Umbilical cord (tissue), 2 donors: ENCODE results near the gene ZFP92. TPM values are rescaled to one million over a fixed set of nuclear protein-coding genes. Genes with fewer than 3 reads are reported as not detected.
"Not testable (repeated sequence)": the region's sequence is repeated elsewhere in the genome, so short reads cannot be mapped to it uniquely, and the experiment has no call there.

Experiments
- DNase-seq: peaks from one replicate; pipeline ENCODE4 v3.0.0-alpha.2; 2015; ENCODE audit warnings: low spot score
- total RNA-seq: library from RNA; depleted of rRNA; stranded (reverse); fragments of >200 nt; gene quantifications from one replicate; pipeline ENCODE4 v1.2.3, GENCODE V29; 2014; ENCODE audit warnings: low replicate concordance; ENCODE audit not compliant: insufficient read depth

ZFP92 gene, protein sequence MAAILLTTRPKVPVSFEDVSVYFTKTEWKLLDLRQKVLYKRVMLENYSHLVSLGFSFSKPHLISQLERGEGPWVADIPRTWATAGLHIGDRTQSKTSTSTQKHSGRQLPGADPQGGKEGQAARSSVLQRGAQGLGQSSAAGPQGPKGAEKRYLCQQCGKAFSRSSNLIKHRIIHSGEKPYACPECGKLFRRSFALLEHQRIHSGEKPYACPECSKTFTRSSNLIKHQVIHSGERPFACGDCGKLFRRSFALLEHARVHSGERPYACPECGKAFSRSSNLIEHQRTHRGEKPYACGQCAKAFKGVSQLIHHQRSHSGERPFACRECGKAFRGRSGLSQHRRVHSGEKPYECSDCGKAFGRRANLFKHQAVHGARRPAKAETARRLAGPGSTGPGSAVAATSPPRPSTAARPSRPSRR
- 5.1 TPM for total RNA-seq

DNA sequence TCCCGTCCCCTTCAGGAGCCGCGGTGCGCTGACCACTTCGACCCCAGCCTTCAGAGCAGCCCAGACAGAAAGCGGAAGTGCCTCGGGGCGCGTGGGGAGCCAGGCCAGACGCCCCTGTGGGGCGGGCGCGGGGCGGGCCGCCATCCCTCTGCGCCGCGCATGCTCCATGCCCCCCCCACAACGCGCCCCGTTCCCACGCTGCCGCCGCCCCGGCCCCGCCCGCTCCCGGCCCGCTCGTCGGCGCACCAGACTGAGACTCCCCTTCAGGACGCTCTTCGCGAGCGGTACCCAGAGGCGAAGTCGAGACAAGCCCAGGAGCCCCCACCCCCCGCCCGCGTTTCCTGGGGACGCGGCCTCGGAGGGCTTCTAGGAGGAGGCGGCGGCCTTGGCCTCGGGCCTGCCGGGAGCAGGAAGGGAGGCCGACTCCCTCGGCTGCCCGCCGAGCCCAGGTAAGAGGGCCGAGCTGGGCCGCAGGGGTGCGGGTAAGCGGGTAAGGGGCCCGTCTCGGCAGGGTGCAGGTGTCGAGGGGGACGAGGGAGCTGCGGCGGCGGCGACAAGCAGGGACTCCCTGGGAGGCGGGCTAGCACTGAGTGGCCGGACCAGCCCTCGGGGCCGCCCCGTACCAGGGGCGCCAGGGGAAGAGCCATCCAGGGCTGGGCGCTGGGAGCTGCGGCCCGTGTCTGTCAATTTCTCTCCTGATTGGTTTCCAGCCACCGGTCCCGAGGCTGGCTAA, at the start of gene ZFP92:
ZFP92 (plus strand) TSS at position 218 of the 733 bp plus-strand sequence. CDS start 6,851 bp downstream, outside the sequence.
- DNase-seq = peak; percentile 40

DNA sequence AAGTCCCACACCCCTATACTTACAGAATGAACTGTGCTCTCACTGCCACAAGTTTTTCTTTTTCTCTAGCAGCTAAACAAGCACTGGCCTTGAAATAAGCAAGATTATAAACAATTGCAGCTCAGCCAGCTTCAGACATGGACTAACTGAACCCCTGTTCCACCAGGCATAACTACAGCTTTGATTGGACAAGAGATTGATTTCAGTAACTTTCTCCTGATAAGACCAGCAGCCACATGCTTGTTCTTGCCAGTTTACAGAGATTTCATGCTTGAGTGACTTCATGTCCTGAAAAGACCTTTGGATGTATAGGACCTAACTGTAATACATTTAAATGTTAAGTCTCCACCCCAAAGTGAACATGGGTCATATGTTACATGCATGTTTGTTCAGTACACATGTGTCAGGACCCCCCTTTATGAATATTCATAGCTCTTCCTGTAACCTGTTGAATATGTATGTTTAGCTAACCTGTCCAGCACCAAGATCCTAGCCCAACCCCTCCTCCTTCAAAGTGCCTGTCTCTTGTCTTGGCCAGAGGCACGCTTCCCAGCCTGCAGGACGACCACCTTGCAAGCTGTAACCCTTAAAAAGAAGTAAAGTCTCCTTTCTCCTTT, 49.4 kb upstream of the ZFP92 start:
- DNase-seq = no peak

DNA sequence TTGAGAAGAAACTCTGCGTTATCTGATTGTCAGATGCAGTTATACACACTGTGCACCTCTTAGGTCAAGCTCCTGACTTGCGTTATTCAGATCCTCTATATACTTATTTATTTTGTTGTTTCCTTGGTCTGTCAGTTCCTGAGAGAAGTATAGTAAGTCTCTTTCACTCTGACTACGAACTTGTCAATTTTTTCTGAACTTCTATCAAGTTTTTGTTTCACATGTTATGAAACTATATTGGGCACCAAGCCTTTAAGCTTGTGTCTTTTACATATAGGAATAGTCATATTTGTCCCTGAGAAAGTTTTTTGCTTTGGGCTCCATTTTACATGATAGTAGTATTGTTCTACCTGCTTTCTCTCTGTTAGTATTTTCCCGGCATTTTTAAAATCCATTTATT, 45.6 kb upstream of the ZFP92 start:
- DNase-seq = no peak

DNA sequence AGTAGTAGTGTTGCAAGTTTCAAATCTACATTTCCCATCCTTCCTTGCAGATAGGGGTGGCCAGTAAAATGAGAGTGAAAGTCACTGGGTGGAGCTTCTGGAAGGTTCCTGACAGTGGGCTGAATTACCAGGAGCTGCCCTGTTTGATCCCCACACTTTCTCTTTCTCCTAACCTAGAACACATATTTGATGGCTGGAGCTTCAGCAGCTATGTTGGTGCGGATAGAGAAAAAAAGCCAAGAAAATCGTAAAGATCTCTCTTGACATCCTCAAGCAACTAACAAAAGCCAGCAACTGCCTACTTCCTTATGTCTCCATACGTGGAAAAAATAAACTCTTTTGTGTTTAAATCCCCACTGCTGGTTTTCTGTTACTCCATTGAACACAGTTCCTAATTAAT, 45.2 kb upstream of the ZFP92 start:
- no peak for DNase-seq

DNA sequence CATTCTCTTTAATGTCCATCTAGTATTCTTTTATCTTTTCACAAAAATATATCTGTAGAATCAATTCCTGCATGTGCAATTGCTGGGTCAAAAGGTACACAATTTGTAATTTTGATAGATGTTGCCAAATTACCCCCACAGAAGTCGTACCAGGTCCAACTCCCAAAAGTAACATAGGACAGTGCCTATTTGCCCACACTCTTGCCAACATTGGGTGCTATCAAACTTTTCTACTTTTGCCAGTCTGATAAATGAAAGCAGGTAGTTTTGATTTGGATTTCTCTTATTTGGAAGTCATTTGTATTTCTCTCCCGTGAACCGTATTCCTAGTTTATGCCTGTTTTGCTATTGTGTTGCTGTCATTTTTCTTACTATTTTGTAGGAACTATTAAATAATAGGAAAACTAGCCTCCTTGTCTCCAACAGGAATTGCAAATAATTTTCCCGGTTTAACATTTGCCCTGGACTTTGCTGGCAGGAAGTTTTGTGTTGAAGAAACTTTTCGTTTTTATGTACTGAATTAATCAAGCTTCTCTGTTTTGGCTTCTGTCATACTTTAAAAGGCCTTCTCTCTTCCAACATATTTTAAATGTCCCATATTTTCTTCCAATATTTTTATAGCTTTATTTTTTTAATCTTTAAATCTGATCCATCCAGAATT, 44.3 kb upstream of the ZFP92 start:
- no peak for DNase-seq

DNA sequence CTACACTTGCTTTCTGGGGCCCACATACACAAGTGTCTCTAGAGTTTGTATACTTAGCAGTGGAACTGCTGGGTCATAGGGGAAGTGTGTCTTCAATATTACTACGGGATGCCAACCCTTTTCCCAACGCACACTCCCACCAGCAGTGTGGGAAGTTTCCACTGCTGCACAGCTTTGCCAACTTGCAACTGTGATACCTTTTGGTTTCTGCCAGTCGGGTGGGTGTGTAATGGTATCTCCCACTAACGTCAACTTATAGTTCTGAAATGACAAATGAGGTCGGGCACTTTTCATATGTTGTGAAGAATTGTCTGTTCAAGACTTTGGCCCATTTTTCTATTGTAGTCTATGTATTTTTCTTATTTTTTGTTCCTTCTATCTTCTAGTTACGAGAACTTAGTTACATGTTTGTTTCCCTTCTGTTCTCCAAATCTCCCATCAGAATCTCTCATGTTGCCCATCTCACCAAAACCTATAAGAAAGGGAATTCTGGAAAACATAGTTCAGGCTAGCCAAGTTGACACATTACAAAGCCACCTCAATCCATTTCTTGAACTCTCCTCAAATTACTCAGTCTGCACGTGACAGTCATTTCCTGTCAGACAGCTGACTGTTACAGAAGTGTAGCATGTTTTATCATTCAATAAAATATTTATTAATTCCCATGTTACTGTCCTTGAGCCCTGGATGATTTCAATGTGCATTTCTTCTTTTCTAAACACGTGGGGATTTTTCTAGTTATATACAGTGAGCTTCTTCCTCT, 40.8 kb upstream of the ZFP92 start:
- DNase-seq = no peak

DNA sequence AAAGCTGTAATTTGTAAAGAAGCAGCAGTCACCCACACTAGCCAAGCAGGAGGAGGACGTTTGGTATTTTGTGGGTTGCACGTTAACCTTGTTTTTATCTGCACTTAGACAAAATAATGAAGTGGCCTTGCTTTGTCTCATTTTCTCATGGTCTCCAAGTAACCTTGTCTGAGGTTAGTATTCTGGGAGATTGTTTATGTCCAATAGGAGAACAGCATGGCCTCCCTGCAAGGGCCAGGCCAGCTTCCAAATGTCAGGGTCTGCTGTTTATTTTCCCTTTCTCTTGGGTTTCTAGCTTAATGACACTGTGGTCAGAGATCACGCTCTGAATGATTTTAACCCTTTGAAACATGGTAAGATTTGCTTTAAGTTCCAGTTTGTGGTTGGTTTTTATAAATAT, 40.0 kb upstream of the ZFP92 start:
- DNase-seq = no peak

DNA sequence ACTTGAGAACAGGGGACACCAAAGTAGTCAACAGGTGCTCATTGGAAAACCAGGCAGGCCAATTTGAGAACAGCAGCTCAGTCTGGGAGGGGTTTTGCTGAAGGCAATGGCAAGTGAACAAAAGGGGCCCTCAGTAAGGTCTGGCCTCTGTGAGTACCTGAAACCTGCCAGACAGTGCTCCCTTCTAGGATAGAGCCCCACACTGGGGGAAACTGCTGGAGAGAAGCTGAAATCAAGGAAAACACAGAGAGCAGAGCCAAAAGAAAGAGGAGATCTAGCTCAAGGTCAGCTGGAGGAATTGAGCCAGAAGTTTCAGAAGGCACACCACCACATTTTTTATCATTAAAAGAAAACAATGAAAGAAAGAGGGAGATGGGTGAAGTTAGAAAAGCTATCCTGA, 38.3 kb upstream of the ZFP92 start:
- DNase-seq = no peak

DNA sequence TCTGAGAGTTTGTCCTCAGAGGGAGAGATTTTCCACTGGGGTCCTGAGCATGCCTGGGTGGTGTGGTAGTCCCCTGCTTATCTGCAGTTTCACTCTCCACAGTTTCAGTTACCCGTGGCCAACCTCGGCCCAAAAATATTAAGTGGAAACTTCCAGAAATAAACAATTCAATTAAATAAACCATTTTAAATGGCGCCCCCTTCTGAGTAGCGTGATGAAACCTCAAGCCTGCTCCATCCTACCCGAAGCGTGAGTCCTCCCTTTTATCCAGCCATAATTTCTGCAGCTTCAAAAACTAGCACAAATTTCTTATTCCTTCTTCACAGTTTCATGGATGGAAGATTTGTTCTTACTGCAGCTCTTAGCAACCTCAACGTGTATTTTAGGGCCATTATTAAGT, 36.8 kb upstream of the ZFP92 start:
- DNase-seq = no peak

DNA sequence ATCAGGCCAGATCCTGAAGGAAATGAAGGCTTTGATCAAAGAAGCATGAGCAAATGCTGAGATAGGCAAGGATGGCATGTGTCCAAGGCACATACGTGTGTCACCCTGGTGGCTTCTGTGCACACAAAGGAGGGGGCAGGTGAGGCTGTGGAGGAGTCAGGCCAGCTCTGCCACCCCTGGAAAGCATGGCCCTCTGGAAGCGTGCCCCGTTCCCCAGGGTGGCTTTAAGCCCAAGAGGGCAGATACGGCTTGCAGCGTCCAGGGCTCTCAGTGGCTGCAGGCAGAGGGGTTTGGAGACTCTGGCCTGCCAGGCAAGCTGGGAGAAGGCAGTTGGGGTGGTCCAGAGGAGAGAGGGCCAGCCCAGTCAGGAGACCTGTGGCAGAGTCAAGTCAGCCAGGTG, 35.7 kb upstream of the ZFP92 start:
- no peak for DNase-seq

DNA sequence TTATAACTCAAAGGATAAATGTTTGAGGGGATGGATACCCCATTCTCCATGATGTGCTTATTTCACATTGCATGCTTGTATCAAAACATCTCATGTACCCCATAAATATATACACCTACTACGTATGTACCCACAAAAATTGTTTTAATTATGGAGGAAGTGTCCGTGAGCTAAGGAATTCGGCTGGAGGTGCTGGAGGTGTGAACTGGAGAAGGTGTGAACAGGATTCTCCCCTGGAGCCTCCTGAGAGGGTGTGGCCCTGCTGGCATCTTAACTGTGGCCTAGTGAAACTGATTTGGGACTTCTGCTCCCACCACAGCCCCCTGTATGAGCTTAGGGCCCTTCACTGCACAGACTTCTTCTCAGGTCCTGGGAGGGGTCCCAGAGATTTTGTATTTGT, 33.5 kb upstream of the ZFP92 start:
- DNase-seq = no peak

DNA sequence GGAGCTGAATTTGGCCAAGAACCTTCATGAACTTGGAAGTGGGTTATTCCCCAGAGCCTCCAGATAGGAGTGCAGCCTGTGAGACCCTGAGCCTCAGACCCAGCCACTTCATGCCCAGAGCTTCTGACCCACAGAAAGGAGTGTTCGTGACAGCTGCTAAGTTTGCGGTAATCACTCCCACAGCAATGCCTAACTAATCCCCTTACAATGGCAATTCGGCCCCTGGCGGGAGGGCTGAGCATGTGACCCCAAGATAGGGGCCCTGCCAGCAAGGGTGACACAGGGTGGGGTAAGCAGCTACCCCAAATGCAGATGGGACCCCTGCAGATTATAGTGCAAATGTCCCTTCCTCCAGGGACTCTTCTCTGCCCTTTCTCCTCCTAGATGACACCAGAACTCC, 32.7 kb upstream of the ZFP92 start:
- DNase-seq = no peak

DNA sequence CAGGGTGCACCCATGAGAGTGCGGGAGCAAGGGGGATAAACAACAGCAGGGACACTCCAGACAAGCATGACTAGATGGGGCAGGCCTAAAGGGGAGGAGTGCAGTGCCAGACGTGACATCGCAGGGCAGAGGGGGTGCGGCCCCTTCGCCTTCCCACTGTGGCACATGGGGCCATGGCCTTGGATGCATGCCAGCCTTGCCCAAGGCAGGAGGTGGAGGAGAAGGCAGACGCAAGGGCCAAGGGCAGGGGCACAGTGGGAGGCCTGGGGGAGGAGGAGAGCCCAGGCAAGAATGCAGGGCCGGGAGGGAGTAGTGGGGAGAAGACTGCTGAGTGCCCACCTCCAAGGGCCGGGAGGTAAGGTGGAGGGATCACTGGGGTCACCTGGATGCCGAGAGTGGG, 31.8 kb upstream of the ZFP92 start:
- no peak for DNase-seq

DNA sequence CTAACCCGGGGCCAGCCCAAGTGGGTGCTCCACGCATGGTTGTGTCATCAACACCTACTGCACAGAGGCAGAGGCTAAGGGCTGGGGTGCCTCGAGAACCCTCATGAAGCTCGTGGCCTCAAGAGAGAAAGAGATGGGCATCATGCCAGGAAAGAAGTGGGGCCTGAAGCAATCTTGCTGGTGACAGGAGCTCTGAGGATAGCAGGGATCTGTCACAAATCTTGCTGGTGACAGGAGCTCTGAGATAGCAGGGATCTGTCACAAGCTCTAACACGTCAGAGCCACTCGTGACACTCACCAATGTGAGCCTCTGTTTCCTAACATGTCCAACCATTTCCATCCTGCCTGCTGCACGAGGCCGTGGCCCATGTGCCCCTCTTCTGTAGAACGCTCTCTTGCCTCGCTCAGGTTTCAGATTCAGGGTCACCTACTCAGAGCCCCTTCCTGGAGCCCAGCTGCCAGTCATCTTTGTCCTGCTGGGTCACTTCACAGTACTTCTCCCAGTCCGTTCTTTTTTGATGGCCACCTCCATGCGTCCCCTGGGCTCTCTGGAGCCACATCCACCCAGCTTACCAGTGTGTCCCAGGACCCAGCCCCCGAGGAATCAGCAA, 31.2 kb upstream of the ZFP92 start:
- DNase-seq = no peak

DNA sequence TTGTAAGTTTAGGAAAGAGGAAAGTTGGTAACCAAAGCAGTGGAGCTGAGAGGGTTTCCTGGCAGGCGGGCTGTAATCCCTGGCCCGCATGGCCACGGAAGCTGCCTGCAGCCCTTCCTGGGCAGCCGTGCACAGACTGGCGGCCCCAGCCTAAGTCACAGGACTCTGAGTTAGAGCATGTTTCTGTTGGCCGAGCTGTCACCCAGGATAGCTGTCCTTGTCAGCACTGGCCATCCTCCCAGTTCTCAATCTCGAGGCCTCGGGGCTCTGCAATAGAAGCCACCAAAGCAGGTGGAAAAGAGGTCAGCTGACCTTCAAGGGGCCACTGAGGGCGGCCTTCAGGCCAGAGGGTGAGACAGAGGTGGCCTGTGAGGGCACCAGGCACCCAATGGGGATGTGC, 30.6 kb upstream of the ZFP92 start:
- no peak for DNase-seq

DNA sequence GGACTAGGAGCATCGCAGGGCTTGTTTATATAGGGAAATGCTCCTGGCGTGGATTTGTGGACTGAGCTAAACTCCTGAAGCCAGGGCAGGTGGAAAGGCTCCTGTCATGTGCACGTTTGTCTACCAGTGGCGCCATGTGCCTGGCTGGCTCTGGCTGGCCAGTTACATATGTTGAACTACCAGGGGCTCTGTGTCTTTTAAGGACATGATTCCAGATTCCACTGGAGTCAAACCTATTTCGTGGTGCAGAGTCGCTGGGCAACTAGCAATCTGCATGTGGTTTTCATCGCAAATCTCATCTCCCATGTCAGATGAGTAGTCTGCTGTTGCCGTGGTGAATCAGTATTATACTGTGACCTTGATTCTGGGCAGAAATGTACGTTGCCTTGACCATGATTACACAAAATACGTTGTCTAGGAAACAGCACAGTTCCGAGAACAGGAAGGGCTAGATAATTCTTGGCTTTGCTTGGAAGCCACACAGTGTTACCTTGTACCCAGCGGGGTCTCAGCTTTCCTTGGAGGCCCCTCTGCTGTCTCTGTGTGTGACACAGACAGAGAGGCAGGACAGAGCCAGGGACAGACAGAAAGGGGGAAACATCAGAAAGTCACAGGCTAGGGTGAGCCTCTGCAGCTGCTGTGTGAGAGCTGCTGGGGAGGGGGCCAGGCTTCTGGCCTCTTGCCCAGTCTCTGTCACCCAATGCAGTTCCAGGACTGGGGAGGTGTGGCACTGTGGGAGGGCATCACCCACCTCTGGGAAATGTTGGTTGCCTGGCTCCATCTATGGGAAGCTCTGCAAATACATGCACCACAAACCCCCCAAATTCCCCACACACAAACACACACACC, 29.4 kb upstream of the ZFP92 start:
- peak; percentile 80 for DNase-seq

DNA sequence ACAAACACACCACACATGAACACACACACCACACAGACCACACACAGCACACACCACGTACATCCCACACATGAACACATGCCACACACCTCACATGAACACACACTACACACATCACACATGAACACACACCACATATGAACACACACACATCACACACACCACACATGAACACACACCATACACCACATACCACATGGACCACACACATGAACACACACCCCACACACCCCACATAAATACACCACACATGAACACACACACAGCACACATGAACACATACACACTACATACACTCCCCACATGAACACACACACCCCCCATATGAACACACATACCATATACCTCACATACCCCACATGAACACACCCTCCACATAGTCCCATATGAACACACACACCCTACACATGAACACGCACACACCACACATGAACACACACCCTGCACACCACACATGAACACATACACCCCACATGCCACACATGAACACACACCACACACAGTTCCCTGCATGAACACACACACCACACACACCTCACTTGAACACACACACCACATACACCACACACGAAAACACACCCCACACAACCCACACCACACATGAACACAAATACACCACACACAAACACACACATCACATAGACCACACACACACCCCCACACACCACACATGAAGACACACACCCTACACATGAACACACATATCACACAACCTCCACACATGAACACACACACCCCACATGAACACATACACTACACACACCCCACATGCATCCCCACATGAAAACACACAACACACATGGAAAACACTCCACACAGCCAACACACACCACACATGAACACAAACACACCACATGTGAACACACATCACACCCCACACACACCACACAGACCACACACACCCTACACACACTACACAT, 28.4 kb upstream of the ZFP92 start:
- no peak for DNase-seq

DNA sequence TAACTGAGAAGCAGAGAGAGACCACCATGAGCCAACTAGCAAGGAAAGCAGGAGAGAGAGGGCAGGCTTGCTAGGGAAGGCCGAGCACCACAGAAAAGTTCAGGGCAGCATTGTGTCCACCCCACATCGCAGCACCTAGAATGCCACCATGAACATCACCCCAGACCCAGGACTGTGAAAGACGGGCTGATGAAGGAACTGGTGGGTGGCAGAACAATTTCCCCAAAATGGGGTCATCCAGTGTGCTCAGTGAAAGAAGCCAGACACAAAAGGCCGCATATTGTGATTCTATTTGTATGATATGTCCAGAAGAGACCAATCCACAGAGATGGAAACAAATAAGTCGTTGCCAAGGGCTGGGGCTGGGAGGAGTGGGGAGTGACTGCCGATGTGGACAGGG, 26.9 kb upstream of the ZFP92 start:
- DNase-seq = no peak

DNA sequence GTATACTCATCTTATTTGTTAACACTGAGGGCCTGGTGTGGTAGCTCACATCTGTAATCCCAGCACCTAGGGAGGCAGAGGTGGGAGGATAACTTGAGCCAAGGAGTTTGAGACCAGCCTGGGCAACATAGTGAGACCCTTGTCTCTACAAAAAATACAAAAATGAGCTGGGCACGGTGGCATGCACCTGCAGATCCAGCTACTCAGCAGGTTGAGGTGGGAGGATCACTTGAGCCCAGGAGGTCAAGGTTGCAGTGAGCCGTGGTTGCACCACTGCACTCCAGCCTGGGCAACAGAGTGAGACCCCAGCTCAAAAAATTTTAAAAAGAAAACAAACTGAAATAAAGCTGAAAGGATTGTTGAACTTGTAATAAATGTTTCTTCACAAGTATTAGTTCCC, 26.3 kb upstream of the ZFP92 start:
- DNase-seq = not testable (repeated sequence)
